Esophagus mucosa (tissue), 1 donor: ENCODE results near the gene PCDHGA10. TPM values are rescaled to one million over a fixed set of nuclear protein-coding genes. Genes with fewer than 3 reads are reported as not detected.
"Not testable (repeated sequence)": the region's sequence is repeated elsewhere in the genome, so short reads cannot be mapped to it uniquely, and the experiment has no call there.

Experiments
- ATAC-seq: fragments of 200-7000 bp; cut with Tn5 transposase; one replicate; pipeline ENCODE4 v1.9.1; 2020
- total RNA-seq: library from RNA; stranded (reverse); gene quantifications from one replicate; pipeline ENCODE4 v1.2.4, GENCODE V29; 2023
- donor health status: DM: yes; HTN: yes; CAD: no.

Gene PCDHGA10
- total RNA-seq, 1 donor from 2014 or later: 5.3 TPM

GRCh38 chr5:141421489-141421855, 8.7 kb downstream of the PCDHGA10 start:
- no peak for ATAC-seq

DNA sequence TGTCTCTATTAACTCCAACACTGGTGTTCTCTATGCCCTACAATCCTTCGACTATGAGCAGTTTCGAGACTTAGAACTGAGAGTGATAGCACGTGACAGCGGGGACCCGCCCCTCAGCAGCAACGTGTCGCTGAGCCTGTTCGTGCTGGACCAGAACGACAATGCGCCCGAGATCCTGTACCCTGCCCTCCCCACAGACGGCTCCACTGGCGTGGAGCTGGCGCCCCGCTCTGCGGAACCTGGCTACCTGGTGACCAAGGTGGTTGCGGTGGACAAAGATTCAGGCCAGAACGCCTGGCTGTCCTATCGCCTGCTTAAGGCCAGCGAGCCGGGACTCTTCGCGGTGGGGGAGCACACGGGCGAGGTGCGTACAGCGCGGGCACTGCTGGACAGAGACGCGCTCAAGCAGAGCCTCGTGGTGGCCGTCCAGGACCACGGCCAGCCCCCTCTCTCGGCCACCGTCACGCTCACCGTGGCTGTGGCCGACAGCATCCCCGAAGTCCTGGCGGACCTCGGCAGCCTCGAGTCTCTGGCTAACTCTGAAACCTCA, 10.0 kb downstream of the PCDHGA10 start:
- ATAC-seq: no peak

DNA sequence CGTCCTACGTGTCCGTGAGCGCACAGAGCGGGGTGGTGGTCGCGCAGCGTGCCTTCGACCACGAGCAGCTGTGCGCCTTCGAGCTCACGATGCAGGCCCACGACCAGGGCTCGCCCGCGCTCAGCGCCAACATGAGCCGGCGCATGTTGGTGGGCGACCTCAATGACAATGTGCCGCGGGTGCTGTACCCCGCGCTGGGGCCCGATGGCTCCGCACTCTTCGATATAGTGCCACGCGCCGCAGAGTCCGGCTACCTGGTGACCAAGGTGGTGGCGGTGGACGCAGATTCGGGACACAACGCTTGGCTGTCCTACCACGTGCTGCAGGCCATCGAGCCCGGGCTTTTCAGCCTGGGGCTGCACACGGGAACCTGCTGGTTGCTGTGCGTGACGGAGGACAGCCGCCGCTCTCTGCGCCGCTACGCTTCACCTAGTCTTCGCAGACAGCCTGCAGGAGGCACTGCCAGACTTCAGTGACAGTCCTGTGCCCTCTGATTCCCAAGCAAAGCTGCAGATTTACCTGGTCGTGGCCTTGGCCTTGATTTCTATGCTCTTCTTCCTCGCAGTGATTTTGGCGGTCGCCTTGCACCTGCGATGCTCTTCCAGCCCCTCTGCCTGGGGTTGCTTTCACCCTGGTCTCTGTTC, 15.1 kb downstream of the PCDHGA10 start:
- ATAC-seq: no peak

- no peak for ATAC-seq
These were observed 17.7 kb downstream of the PCDHGA10 start, which contains the start of gene PCDHGA12 for GRCh38 chr5:141430332-141431113. Gene PCDHGA12, plus strand, starts transcription at chr5:141430507. Its CDS starts 253 bp downstream, at chr5:141430760.

- no peak for ATAC-seq
These were observed 18.5 kb downstream of the PCDHGA10 start for GRCh38 chr5:141431286-141431685.

- not testable (repeated sequence) for ATAC-seq
These were observed 19.5 kb downstream of the PCDHGA10 start for GRCh38 chr5:141432308-141432707.

GRCh38 chr5:141432726-141433125, 19.9 kb downstream of the PCDHGA10 start:
- ATAC-seq: not testable (repeated sequence)

DNA sequence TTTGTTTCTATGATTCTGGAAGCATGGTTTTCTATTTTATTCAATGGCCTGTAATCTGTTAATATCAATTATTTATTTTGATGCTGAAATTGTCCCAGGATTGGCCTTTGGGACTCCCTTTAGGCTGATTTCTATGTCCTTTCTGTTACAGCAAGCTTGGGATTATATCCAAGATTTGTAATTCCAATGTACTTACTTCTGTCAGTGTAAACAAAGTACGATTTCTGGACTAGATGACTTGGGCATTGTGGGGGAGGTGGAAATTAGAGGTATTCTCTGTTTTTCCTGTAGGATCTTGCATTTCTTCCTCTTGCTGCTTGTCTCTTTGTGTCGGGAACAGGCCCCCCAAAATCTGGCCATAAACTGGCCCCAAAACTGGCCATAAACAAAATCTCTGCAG, 21.2 kb downstream of the PCDHGA10 start:
- no peak for ATAC-seq

- no peak for ATAC-seq
These were observed 24.4 kb downstream of the PCDHGA10 start for GRCh38 chr5:141437221-141437620.

DNA sequence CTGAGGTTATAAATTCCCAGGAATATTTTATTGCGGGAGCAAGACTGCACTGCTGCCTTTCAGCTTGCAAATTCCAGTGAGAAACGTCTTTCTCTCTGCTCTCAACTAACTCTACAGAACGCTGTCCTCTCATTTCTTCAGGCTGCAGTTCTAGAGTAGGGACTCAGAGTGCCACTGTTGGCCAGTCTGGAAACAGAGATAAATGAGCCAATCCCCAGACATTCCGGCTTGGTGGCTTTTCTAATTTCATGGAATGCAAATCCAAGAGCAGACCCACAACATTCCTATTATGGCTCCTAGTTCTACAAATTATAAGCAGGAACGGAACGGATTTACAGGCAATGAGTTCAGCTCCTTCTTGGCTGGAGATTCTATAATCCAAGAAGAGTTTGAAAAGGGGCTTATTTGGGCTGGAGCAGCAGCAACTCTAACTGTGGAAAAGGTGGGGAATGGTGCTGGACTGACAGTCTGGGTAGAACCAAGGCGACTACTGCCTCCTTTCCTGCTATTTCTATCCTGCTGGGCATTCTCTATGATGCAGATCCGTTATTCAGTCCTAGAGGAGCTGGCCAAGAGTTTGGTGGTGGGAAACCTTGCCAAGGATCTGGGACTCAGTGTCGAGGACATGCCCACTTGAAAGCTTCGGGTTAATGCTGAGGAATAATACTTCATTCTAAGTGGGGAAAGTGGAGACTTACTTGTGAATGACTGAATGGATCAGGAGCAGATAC, 26.8 kb downstream of the PCDHGA10 start:
- ATAC-seq: no peak

GRCh38 chr5:141440341-141440740, 27.6 kb downstream of the PCDHGA10 start:
- ATAC-seq: no peak

- no peak for ATAC-seq
These were observed 28.9 kb downstream of the PCDHGA10 start for GRCh38 chr5:141441571-141442170.

GRCh38 chr5:141465351-141465750, 52.6 kb downstream of the PCDHGA10 start:
- ATAC-seq: no peak

Other genes starting within 250 kb of the PCDHGA10 start
- gene PCDHB7, start 240.3 kb upstream of the PCDHGA10 start, total RNA-seq: 0.20 TPM
- 0.40 TPM for gene PCDHB8, start 235.2 kb upstream of the PCDHGA10 start, total RNA-seq
- 0.48 TPM for gene PCDHB16, start 230.6 kb upstream of the PCDHGA10 start, total RNA-seq
- gene PCDHB9, start 225.8 kb upstream of the PCDHGA10 start, total RNA-seq: 0.48 TPM
- 0.80 TPM for gene PCDHB10, start 220.6 kb upstream of the PCDHGA10 start, total RNA-seq
- 0.44 TPM for gene PCDHB11, start 213.4 kb upstream of the PCDHGA10 start, total RNA-seq
- gene PCDHB12, start 204.3 kb upstream of the PCDHGA10 start, total RNA-seq: 0.72 TPM
- gene PCDHB13, start 199.1 kb upstream of the PCDHGA10 start, total RNA-seq: 3.4 TPM
- 2.0 TPM for gene PCDHB14, start 189.6 kb upstream of the PCDHGA10 start, total RNA-seq
- gene PCDHB15, start 167.6 kb upstream of the PCDHGA10 start, total RNA-seq: 0.44 TPM
- gene SLC25A2, start 108.9 kb upstream of the PCDHGA10 start, total RNA-seq: 0.24 TPM
- gene TAF7, start 92.2 kb upstream of the PCDHGA10 start, total RNA-seq: 35.1 TPM
- gene PCDHGA1, start 82.5 kb upstream of the PCDHGA10 start, total RNA-seq: 0.40 TPM
- gene PCDHGA2, start 74.2 kb upstream of the PCDHGA10 start, total RNA-seq: 0.68 TPM
- gene PCDHGA3, start 69.2 kb upstream of the PCDHGA10 start, total RNA-seq: 0.76 TPM
- gene PCDHGB1, start 62.9 kb upstream of the PCDHGA10 start, total RNA-seq: 0.92 TPM
- gene PCDHGA4, start 58.0 kb upstream of the PCDHGA10 start, total RNA-seq: 0.48 TPM
- gene PCDHGB2, start 53.0 kb upstream of the PCDHGA10 start, total RNA-seq: 1.2 TPM
- 0.72 TPM for gene PCDHGA5, start 48.8 kb upstream of the PCDHGA10 start, total RNA-seq
- gene PCDHGB3, start 42.7 kb upstream of the PCDHGA10 start, total RNA-seq: 0.76 TPM
- 1.2 TPM for gene PCDHGA6, start 39.1 kb upstream of the PCDHGA10 start, total RNA-seq
- 1.6 TPM for gene PCDHGA7, start 30.2 kb upstream of the PCDHGA10 start, total RNA-seq
- 2.8 TPM for gene PCDHGB4, start 25.3 kb upstream of the PCDHGA10 start, total RNA-seq
- gene PCDHGA8, start 20.4 kb upstream of the PCDHGA10 start, total RNA-seq: 0.64 TPM
- gene PCDHGB5, start 15.0 kb upstream of the PCDHGA10 start, total RNA-seq: 5.8 TPM
- gene PCDHGA9, start 10.2 kb upstream of the PCDHGA10 start, total RNA-seq: 3.1 TPM
- gene PCDHGB6, start 5.0 kb upstream of the PCDHGA10 start, total RNA-seq: 3.0 TPM
- 3.3 TPM for gene PCDHGB7, start 4.7 kb downstream of the PCDHGA10 start, total RNA-seq
- 1.9 TPM for gene PCDHGA11, start 8.1 kb downstream of the PCDHGA10 start, total RNA-seq
- 1.5 TPM for gene PCDHGA12, start 17.5 kb downstream of the PCDHGA10 start, total RNA-seq
- 38.8 TPM for gene PCDHGC3, start 63.0 kb downstream of the PCDHGA10 start, total RNA-seq
- 1.1 TPM for gene PCDHGC4, start 72.0 kb downstream of the PCDHGA10 start, total RNA-seq
- gene PCDHGC5, start 76.1 kb downstream of the PCDHGA10 start, total RNA-seq: 1.0 TPM
- 108 TPM for gene DIAPH1, start 206.0 kb downstream of the PCDHGA10 start, total RNA-seq
- gene HDAC3, start 223.9 kb downstream of the PCDHGA10 start, total RNA-seq: 48.2 TPM
- gene RELL2, start 224.0 kb downstream of the PCDHGA10 start, total RNA-seq: 4.5 TPM
- gene FCHSD1, start 238.4 kb downstream of the PCDHGA10 start, total RNA-seq: 5.8 TPM